ENCODE data around the gene MTOR. TPM values are rescaled to one million over a fixed set of nuclear protein-coding genes. Genes with fewer than 3 reads are reported as not detected.

MTOR gene
- total RNA-seq, 1 donor from 2014 or later, result 34.9 TPM

DNA sequence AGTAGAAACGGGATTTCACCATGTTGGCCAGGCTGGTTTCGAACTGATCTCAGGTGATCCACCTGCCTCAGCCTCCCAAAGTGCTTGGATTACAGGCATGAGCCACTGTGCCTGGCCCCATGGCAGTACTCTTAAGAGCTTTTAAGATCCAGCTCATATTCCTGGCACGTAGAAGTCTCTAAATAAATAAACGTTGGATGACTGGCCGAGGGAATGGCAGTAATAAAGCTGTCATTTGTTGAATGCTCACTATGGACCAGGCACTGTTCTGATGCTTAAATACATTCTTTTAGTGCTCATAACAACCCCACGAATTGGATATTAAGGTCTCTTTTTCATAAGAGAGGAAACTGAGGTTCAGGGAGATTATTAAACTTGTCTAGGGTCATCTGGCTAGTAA lies 31.5 kb upstream of the MTOR start:
- intact Hi-C loops (cut with micrococcal nuclease), result no loop called here
- DNase-seq, result no peak
- Histone ChIP-seq H3K27ac (replicated peaks) (no peak overlapping the region), H3K4me3 (no peak overlapping the region), H3K4me1 (peaks cover 20% of the 10 kb centered on the region), H3K27me3 (ENCODE audit: low read depth) (no peaks in the 10 kb centered on the region), H3K9me3 (replicated peaks) (no peaks in the 10 kb centered on the region), H3K36me3 (peaks cover 38% of the 10 kb centered on the region)
- TF ChIP-seq, protein P1, sequence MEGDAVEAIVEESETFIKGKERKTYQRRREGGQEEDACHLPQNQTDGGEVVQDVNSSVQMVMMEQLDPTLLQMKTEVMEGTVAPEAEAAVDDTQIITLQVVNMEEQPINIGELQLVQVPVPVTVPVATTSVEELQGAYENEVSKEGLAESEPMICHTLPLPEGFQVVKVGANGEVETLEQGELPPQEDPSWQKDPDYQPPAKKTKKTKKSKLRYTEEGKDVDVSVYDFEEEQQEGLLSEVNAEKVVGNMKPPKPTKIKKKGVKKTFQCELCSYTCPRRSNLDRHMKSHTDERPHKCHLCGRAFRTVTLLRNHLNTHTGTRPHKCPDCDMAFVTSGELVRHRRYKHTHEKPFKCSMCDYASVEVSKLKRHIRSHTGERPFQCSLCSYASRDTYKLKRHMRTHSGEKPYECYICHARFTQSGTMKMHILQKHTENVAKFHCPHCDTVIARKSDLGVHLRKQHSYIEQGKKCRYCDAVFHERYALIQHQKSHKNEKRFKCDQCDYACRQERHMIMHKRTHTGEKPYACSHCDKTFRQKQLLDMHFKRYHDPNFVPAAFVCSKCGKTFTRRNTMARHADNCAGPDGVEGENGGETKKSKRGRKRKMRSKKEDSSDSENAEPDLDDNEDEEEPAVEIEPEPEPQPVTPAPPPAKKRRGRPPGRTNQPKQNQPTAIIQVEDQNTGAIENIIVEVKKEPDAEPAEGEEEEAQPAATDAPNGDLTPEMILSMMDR (IDR thresholded peaks at IDR 0.05; ENCODE audit: borderline replicate concordance), result no peak

DNA sequence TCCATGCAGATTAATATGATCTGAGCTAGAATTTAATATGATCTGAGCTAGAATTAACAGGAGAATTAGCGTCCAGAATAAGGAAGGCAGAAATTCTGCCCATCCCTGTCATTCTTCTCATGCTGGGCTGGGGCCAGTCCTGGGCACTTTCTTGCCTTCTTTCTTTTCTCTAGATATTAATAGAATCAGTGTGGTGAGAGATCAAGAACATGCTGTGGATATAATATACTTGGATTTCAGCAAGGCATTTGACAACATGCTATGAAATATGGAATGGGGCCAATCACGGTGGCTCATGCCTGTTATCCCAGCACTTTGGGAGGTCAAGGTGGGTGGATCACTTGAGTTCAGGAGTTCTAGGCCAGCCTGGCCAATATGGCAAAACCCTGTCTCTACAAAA lies 28.7 kb upstream of the MTOR start:
- peaks cover 20% of the 10 kb centered on the region for H3K4me1 ChIP-seq
- TF ChIP-seq, protein P1 (IDR thresholded peaks at IDR 0.05; ENCODE audit: borderline replicate concordance), result no peak
- no peak overlapping the region for H3K27ac ChIP-seq (replicated peaks)
- H3K4me3 ChIP-seq, result no peak overlapping the region
- H3K9me3 ChIP-seq (replicated peaks), result no peaks in the 10 kb centered on the region
- H3K27me3 ChIP-seq (ENCODE audit: low read depth), result no peaks in the 10 kb centered on the region
- no peak for DNase-seq
- peaks cover 56% of the 10 kb centered on the region for H3K36me3 ChIP-seq
- intact Hi-C loops (cut with micrococcal nuclease), result no loop called here

DNA sequence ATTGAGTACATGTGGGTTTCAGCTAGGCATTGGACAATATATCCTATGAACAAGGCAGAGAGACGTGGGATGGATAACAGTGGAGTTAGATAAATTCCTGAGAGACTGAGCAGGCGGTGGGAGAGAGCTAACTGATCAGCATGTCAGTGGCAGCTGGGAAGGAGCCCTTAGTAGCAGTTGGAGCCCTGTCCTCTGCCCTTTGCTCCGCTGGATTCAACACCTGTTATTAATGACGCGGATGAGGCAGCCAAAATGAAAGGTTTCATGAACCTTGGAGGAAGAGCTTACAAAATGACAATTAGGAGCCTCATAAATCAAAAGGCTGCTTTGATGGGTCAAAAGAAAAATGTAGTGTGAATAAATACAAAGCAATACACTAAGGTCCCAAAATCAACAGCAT lies 26.7 kb upstream of the MTOR start:
- Histone ChIP-seq H3K36me3 (peaks cover 43% of the 10 kb centered on the region), H3K9me3 (replicated peaks) (no peaks in the 10 kb centered on the region), H3K27ac (replicated peaks) (no peak overlapping the region), H3K4me3 (no peak overlapping the region), H3K27me3 (ENCODE audit: low read depth) (no peaks in the 10 kb centered on the region), H3K4me1 (peaks cover 20% of the 10 kb centered on the region)
- TF ChIP-seq, protein P1 (IDR thresholded peaks at IDR 0.05; ENCODE audit: borderline replicate concordance), result no peak
- DNase-seq, result no peak
- intact Hi-C loops (cut with micrococcal nuclease), result no loop called here

DNA sequence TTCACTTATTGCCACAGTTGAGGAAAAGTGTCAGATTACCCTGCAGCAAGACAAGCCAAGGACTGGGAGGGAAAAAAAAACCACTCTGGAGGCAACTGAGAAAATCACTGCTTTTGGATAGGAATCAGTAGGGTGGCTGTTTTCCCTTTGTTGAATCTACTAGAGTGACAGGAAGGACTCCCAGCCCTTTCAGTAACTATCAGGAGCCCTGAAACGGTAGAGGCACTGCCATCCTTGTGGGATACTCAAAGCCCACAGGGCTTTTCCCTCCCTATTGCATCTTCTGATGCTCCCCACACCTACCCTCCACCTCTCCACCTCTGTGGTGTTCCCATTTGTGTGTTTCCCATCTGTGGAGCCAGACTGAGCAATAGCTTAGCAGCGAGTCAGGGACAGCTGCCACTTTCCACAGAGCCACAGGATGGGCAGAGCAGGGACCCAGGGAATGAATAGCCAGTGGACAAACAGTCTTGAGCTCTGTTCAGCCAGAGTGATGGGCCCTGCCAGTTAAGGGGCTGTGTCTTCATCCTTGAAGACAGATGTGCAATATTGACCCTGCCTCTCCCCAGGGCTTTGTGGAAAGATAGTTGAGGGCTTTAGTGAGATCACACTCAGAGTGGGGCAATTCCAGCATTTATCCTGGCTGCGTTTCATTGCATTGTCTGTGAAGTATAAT lies 24.5 kb upstream of the MTOR start:
- Histone ChIP-seq H3K4me1 (peaks cover 15% of the 10 kb centered on the region), H3K27me3 (ENCODE audit: low read depth) (no peaks in the 10 kb centered on the region), H3K27ac (replicated peaks) (no peak overlapping the region), H3K9me3 (replicated peaks) (no peaks in the 10 kb centered on the region), H3K4me3 (no peak overlapping the region), H3K36me3 (peaks cover 48% of the 10 kb centered on the region)
- TF ChIP-seq, protein P1 (IDR thresholded peaks at IDR 0.05; ENCODE audit: borderline replicate concordance), result no peak
- intact Hi-C loops (cut with micrococcal nuclease), result no loop called here
- DNase-seq, result no peak

DNA sequence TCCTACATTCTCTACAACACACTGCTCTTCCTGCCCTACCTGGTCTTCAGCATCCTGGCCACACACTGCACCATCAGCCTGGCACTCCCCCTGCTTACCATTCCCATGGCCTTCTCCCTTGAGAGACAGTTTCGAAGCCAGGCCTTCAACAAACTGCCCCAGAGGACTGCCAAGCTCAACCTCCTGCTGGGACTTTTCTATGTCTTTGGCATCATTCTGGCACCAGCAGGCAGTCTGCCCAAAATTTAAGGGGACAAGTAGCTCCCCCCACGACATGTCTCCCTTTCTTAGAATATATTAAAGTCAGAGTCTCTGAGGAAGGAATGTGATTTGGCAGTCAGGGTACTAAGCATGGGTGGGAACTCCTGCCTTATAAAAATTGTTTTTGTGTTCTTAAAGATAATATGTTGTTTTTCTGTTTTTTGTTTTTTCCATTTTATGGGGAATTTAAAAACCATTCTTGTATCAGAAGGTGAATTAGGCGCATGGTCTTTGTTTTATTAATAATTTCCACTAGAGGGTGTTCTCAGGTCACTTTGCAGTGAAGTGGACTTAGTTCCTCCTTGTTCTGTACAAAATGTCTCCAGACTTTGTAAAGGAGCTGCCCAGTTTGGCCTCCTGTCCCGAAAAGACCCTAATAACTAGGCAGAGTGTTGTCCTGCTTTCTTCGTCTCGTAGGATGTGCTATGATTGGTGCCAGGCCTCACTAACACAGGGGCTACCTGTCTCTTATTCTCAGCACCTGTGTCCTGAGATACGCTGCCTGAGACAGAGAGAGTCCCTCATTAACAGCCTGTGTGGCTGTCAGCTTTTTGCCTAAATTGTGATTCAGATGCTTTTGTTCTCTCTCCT lies 23.8 kb upstream of the MTOR start:
- H3K4me1 ChIP-seq, result peaks cover 19% of the 10 kb centered on the region
- no peaks in the 10 kb centered on the region for H3K9me3 ChIP-seq (replicated peaks)
- H3K27me3 ChIP-seq (ENCODE audit: low read depth), result no peaks in the 10 kb centered on the region
- DNase-seq, result no peak
- H3K4me3 ChIP-seq, result no peak overlapping the region
- H3K36me3 ChIP-seq, result peaks cover 48% of the 10 kb centered on the region
- H3K27ac ChIP-seq (replicated peaks), result no peak overlapping the region
- intact Hi-C loops (cut with micrococcal nuclease), result no loop called here
- TF ChIP-seq, protein P1 (IDR thresholded peaks at IDR 0.05; ENCODE audit: borderline replicate concordance), result peak; percentile 35
